GM21576 (cell line): ENCODE measurements around the gene TREML4.
"Not testable (repeated sequence)": the region's sequence is repeated elsewhere in the genome, so short reads cannot be mapped to it uniquely, and the experiment has no call there.

Experiments
- ATAC-seq: cut with Tn5 transposase; IDR thresholded peaks from one replicate; pipeline ENCODE4 v1.9.1; 2021; ENCODE audit warnings: mild to moderate bottlenecking, moderate library complexity; ENCODE audit not compliant: unreplicated experiment

TREML4 gene

GRCh38 chr6:41201764-41202173, 26.4 kb upstream of the TREML4 start:
- no peak for ATAC-seq

GRCh38 chr6:41204156-41204555, 24.0 kb upstream of the TREML4 start:
- ATAC-seq, result no peak

GRCh38 chr6:41208439-41209106, 19.6 kb upstream of the TREML4 start:
- no peak for ATAC-seq

GRCh38 chr6:41209547-41210320, 18.4 kb upstream of the TREML4 start:
- ATAC-seq, result no peak

GRCh38 chr6:41214559-41215238, 13.4 kb upstream of the TREML4 start:
- ATAC-seq, result no peak

GRCh38 chr6:41215777-41216176, 12.4 kb upstream of the TREML4 start:
- ATAC-seq, result no peak

- ATAC-seq, result no peak
These were observed 11.5 kb upstream of the TREML4 start for GRCh38 chr6:41216616-41217015.

- ATAC-seq, result no peak
These were observed 6.1 kb upstream of the TREML4 start for GRCh38 chr6:41222045-41222444.

- no peak for ATAC-seq
These were observed 5.6 kb upstream of the TREML4 start for GRCh38 chr6:41222513-41222912.

- ATAC-seq, result no peak
These were observed 3.3 kb upstream of the TREML4 start for GRCh38 chr6:41224800-41225199.

- ATAC-seq, result no peak
These were observed 1.4 kb upstream of the TREML4 start for GRCh38 chr6:41226752-41227151.

- ATAC-seq, result no peak
These were observed 467 bp downstream of the TREML4 start for GRCh38 chr6:41228616-41229015.

GRCh38 chr6:41229721-41230120, 1.6 kb downstream of the TREML4 start:
- no peak for ATAC-seq

- no peak for ATAC-seq
These were observed 3.1 kb downstream of the TREML4 start for GRCh38 chr6:41231246-41231645.

GRCh38 chr6:41232667-41233066, 4.5 kb downstream of the TREML4 start:
- no peak for ATAC-seq

- no peak for ATAC-seq
These were observed 8.1 kb downstream of the TREML4 start for GRCh38 chr6:41236276-41236675.

GRCh38 chr6:41237128-41237527, 9.0 kb downstream of the TREML4 start:
- no peak for ATAC-seq

- no peak for ATAC-seq
These were observed 11.5 kb downstream of the TREML4 start for GRCh38 chr6:41239467-41240159.

GRCh38 chr6:41246529-41246928, 18.4 kb downstream of the TREML4 start:
- ATAC-seq, result not testable (repeated sequence)

- no peak for ATAC-seq
These were observed 19.2 kb downstream of the TREML4 start for GRCh38 chr6:41247288-41247865.
